Lung (tissue), 12 donors: ENCODE data around the gene SLC12A3. TPM values are rescaled to one million over a fixed set of nuclear protein-coding genes. Genes with fewer than 3 reads are reported as not detected.

Source experiments
- ATAC-seq: fragments of 200-7000 bp; cut with Tn5 transposase; one replicate; pipeline ENCODE4 v1.9.1; 2020; ENCODE audit warnings: moderate number of reproducible peaks; ENCODE audit not compliant: insufficient read depth, low FRiP score
- DNase-seq, 3 donors: peaks; one replicate each; pipeline ENCODE4 v3.0.0-alpha.2; 2013 to 2017
- H3K27ac ChIP-seq, 2 donors: one replicate each; pipeline ENCODE4 v1.5.1; 2013; ENCODE audit warnings: mild to moderate bottlenecking in 2 of 2, moderate library complexity in 2 of 2, control low read depth in 1 of 2, inconsistent platforms in 1 of 2, low read depth in 1 of 2, low read length in 1 of 2
- H3K27me3 ChIP-seq, 3 donors: one replicate each; pipeline ENCODE4 v1.5.1; 2013; ENCODE audit warnings: low read length in 2 of 3; ENCODE audit not compliant: control insufficient read depth in 3 of 3, insufficient read depth in 3 of 3
- H3K36me3 ChIP-seq, 4 donors: one replicate each; pipeline ENCODE4 v1.5.1; 2013; ENCODE audit warnings: low read length in 4 of 4, mild to moderate bottlenecking in 1 of 4, moderate library complexity in 1 of 4; ENCODE audit not compliant: control insufficient read depth in 4 of 4, insufficient read depth in 4 of 4
- H3K4me1 ChIP-seq, 5 donors: one replicate each; pipeline ENCODE4 v1.5.1; 2013; ENCODE audit warnings: low read length in 5 of 5, mild to moderate bottlenecking in 2 of 5, moderate library complexity in 1 of 5; ENCODE audit not compliant: control insufficient read depth in 5 of 5, insufficient read depth in 5 of 5
- H3K4me3 ChIP-seq: one replicate; pipeline ENCODE4 v1.5.1; 2013; ENCODE audit warnings: mild to moderate bottlenecking, control low read depth, moderate library complexity
- H3K9ac ChIP-seq, 2 donors: one replicate each; pipeline ENCODE4 v1.5.1; 2013; ENCODE audit warnings: low read length in 2 of 2, control low read depth in 1 of 2; ENCODE audit not compliant: insufficient read depth in 1 of 2
- H3K9me3 ChIP-seq, 4 donors: one replicate each; pipeline ENCODE4 v1.5.1; 2013; ENCODE audit warnings: low read length in 3 of 4, mild to moderate bottlenecking in 1 of 4, moderate library complexity in 1 of 4; ENCODE audit not compliant: control insufficient read depth in 4 of 4, insufficient read depth in 3 of 4
- CTCF ChIP-seq: IDR thresholded peaks from 2 replicates; pipeline ENCODE4 v1.5.1; 2012; ENCODE audit warnings: mild to moderate bottlenecking; ENCODE audit errors: control extremely low read depth, extremely low read depth
- WGBS, 2 donors: extraction: QIAGEN DNeasy Blood & Tissue Kit; methylation state at CpG; one replicate each; pipeline ENCODE4 v1.1.7; 2013; 5-methylcytosine and 5-hydroxymethylcytosine counted together
- polyA plus RNA-seq, 2 donors: library from polyadenylated mRNA; stranded (reverse); fragments of 200-250 nt; gene quantifications; one replicate each; pipeline ENCODE4 v1.2.1, GENCODE V29; 2013
- total RNA-seq, 2 donors: library from RNA; depleted of rRNA in 1 of 2; stranded (reverse); fragments of >200 nt in 1 of 2; gene quantifications; one replicate each; pipeline ENCODE4 v1.2.1, GENCODE V29; 2014 to 2021
- donor health status: control.
- donor health status: control.
- donor health status: Bipolar disorder and iron deficiency.
- donor health status: healthy.
- donor health status: DM: yes; HTN: yes; CAD: no.

The SLC12A3 gene
- total and polyA plus RNA-seq, 4 donors, result 0.04 to 0.07 TPM; not detected in 2

GRCh38 chr16:56938664-56939513 is 73.9 kb downstream of the SLC12A3 start:
- Histone ChIP-seq H3K4me3 (no peak overlapping the region), H3K27ac (peak overlapping the region in 1 of 2 donors; percentile 2), H3K9me3 (no peaks in the 10 kb centered on the region), H3K27me3 (no peaks in the 10 kb centered on the region), H3K36me3 (peaks cover 48 to 68% (median 60%) of the 10 kb centered on the region in 4 donors), H3K9ac (no peak overlapping the region), H3K4me1 (peaks cover 0 to 9% (median 4%) of the 10 kb centered on the region in 5 donors)
- WGBS, 2 donors, result 68 to 80% methylated on average over 8 of the region's 8 CpGs
- no peak for DNase-seq
- no peak for TF ChIP-seq CTCF
- no peak for ATAC-seq

GRCh38 chr16:56939801-56940200 is 74.8 kb downstream of the SLC12A3 start:
- ATAC-seq (no peak), DNase-seq (peak in 1 of 3 donors; percentile 47)
- Histone ChIP-seq H3K9ac (no peak overlapping the region), H3K9me3 (no peaks in the 10 kb centered on the region), H3K36me3 (peaks cover 52 to 75% (median 66%) of the 10 kb centered on the region in 4 donors), H3K4me3 (no peak overlapping the region), H3K4me1 (peaks cover 0 to 9% (median 3%) of the 10 kb centered on the region in 5 donors), H3K27ac (no peak overlapping the region), H3K27me3 (no peaks in the 10 kb centered on the region)
- 61 to 72% methylated on average over 4 of the region's 4 CpGs for WGBS, 2 donors
- no peak for TF ChIP-seq CTCF

GRCh38 chr16:56941092-56941491 is 76.1 kb downstream of the SLC12A3 start:
- Histone ChIP-seq H3K4me3 (no peak overlapping the region), H3K4me1 (peaks cover 0 to 9% (median 3%) of the 10 kb centered on the region in 5 donors), H3K9ac (no peak overlapping the region), H3K36me3 (peaks cover 53 to 72% (median 67%) of the 10 kb centered on the region in 4 donors), H3K27ac (peak overlapping the region in 1 of 2 donors; percentile 53), H3K27me3 (no peaks in the 10 kb centered on the region), H3K9me3 (no peaks in the 10 kb centered on the region)
- TF ChIP-seq CTCF, result no peak
- WGBS, 2 donors, result 56 to 60% methylated on average over 2 of the region's 2 CpGs
- no peak for DNase-seq
- no peak for ATAC-seq
